ENCODE measurements around the gene PERCC1. TPM values are rescaled to one million over a fixed set of nuclear protein-coding genes. Genes with fewer than 3 reads are reported as not detected.

PERCC1 gene
- total RNA-seq, 4 donors from 2014 or later = 1.2 TPM; not detected in 3

DNA sequence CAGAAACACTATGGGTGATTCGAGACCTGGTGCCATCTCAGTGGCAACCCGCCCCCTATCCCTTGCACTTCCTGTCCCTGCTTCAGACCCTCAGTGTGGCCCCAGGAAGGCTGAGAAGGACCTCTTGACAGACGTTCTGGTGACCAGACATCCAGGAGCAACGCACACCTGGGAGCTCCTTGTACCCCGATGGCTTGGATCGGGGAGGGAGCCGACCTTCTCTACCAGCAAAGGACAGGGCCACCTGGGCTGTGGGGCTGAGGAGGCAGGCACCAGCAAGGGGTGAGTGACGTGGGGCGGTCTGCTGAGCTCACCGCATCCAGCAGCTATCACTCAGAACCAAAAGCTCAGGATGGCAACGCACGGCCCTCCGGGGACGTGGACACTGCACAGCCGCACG is 43.5 kb upstream of the PERCC1 start:
- intact Hi-C loops (cut with DNase I; ENCODE audit: low total_unique reads) = no loop called here
- no peaks in the 10 kb centered on the region for H3K9me3 ChIP-seq
- in situ Hi-C loops (cut with MboI; ENCODE audit: low pct_ligation_motif_present in 1 of 4, low pct_unique_long_range_greater_than_20kb in 1 of 4, low sequenced_read_pairs in 3 of 4) = no loop called here

DNA sequence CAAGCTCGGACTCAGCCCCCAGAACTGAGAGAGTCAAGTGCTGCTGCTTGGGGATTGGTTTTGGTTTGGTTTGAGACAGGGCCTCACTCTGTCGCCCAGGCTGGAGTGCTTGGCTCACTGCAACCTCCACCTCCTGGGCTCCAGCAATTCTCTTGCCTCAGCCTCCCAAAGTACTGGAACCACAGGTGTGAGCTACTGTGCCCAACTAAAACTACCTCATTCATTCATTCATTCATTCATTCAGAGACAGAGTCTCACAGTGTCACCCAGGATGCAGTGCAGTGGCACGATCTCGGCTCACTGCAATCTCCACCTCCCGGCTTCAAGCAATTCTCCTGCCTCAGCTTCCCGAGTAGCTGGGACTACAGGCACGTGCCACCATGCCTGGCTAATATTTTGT is 41.1 kb upstream of the PERCC1 start:
- Histone ChIP-seq H3K4me1 (no peaks in the 10 kb centered on the region), H3K4me3 (no peak overlapping the region), H3K27ac (no peak overlapping the region), H3K36me3 (peaks cover 0 to 29% (median 12%) of the 10 kb centered on the region in 4 donors), H3K9me3 (no peaks in the 10 kb centered on the region), H3K27me3 (no peaks in the 10 kb centered on the region)
- 91 to 100% methylated on average over 2 to 6 of the region's 7 CpGs for WGBS, 2 donors (ENCODE audit: low coverage in 1 of 2)
- no peak for TF ChIP-seq CTCF (IDR thresholded peaks at IDR 0.05)
- no peak for TF ChIP-seq POLR2AphosphoS5 (IDR thresholded peaks at IDR 0.05)
- no peak for TF ChIP-seq POLR2A (IDR thresholded peaks at IDR 0.05)
- TF ChIP-seq EP300 (IDR thresholded peaks at IDR 0.05; ENCODE audit: low read depth) = no peak
- in situ Hi-C loops (cut with MboI; ENCODE audit: low pct_ligation_motif_present in 1 of 4, low pct_unique_long_range_greater_than_20kb in 1 of 4, low sequenced_read_pairs in 3 of 4) = no loop called here
- intact Hi-C loops (cut with DNase I; ENCODE audit: low total_unique reads) = no loop called here
- DNase-seq = no peak

More for the DNA sequence above, 43.5 kb upstream of the PERCC1 start:
- H3K4me3 ChIP-seq = no peak overlapping the region
- TF ChIP-seq POLR2A (IDR thresholded peaks at IDR 0.05) (no peak), CTCF (IDR thresholded peaks at IDR 0.05) (no peak), POLR2AphosphoS5 (IDR thresholded peaks at IDR 0.05) (no peak), EP300 (IDR thresholded peaks at IDR 0.05; ENCODE audit: low read depth) (no peak)
- no peaks in the 10 kb centered on the region for H3K27me3 ChIP-seq
- no peak overlapping the region for H3K27ac ChIP-seq
- H3K36me3 ChIP-seq = peaks cover 0 to 19% (median 8%) of the 10 kb centered on the region in 4 donors
- no peaks in the 10 kb centered on the region for H3K4me1 ChIP-seq
- 95% methylated on average over 16 of the region's 16 CpGs; no CpG with 5 or more reads in 1 of the 2 donors for WGBS, 2 donors (ENCODE audit: low coverage in 1 of 2)
- no peak for DNase-seq

DNA sequence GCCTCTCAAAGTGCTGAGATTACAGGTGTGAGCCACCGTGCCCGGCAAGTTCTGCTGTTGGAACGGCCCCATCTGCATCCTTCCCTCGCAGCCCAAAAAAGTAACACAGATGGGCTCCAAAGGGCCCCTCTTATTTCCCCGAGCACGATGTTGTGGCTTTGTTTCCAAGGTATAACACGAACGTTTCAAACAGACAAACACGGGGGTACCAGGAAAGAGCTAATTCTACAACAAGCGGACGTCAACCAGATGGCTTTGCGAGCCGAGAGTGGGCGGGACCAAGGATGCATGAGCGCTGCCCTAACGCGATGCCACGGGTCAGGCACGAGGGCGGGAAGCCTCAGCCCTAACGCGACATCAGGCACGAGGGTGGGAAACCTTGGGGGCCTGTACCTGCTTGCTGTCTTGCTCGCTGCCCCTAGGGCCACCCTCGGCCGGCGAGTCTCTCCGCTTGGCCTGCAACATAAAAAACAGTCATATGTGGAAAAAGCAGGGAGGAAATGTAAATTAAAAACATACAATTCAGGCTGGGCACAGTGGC is 40.6 kb upstream of the PERCC1 start:
- Histone ChIP-seq H3K4me1 (no peaks in the 10 kb centered on the region), H3K27me3 (no peaks in the 10 kb centered on the region), H3K4me3 (no peak overlapping the region), H3K9me3 (no peaks in the 10 kb centered on the region), H3K36me3 (peaks cover 0 to 25% (median 9%) of the 10 kb centered on the region in 4 donors), H3K27ac (no peak overlapping the region)
- TF ChIP-seq EP300 (IDR thresholded peaks at IDR 0.05; ENCODE audit: low read depth) = no peak
- no peak for TF ChIP-seq POLR2AphosphoS5 (IDR thresholded peaks at IDR 0.05)
- no peak for TF ChIP-seq CTCF (IDR thresholded peaks at IDR 0.05)
- TF ChIP-seq POLR2A (IDR thresholded peaks at IDR 0.05) = no peak
- no peak for DNase-seq
- intact Hi-C loops (cut with DNase I; ENCODE audit: low total_unique reads) (no loop called here), in situ Hi-C loops (cut with MboI; ENCODE audit: low pct_ligation_motif_present in 1 of 4, low pct_unique_long_range_greater_than_20kb in 1 of 4, low sequenced_read_pairs in 3 of 4) (no loop called here)
- 91% methylated on average over 28 of the region's 28 CpGs; no CpG with 5 or more reads in 1 of the 2 donors for WGBS, 2 donors (ENCODE audit: low coverage in 1 of 2)

GRCh38 chr16:1392826-1393225 is 38.1 kb upstream of the PERCC1 start:
- Histone ChIP-seq H3K27ac (no peak overlapping the region), H3K36me3 (peaks cover 0 to 25% (median 9%) of the 10 kb centered on the region in 4 donors), H3K4me1 (no peaks in the 10 kb centered on the region), H3K9me3 (no peaks in the 10 kb centered on the region), H3K27me3 (no peaks in the 10 kb centered on the region), H3K4me3 (no peak overlapping the region)
- WGBS, 2 donors (ENCODE audit: low coverage in 1 of 2) = 94% methylated on average over 17 of the region's 17 CpGs; no CpG with 5 or more reads in 1 of the 2 donors
- intact Hi-C loops (cut with DNase I; ENCODE audit: low total_unique reads) = no loop called here
- in situ Hi-C loops (cut with MboI; ENCODE audit: low pct_ligation_motif_present in 1 of 4, low pct_unique_long_range_greater_than_20kb in 1 of 4, low sequenced_read_pairs in 3 of 4) = no loop called here
- TF ChIP-seq EP300 (IDR thresholded peaks at IDR 0.05; ENCODE audit: low read depth) (no peak), POLR2A (IDR thresholded peaks at IDR 0.05) (no peak), POLR2AphosphoS5 (IDR thresholded peaks at IDR 0.05) (no peak), CTCF (IDR thresholded peaks at IDR 0.05) (no peak)
- no peak for DNase-seq
